22Rv1 (cell line): ENCODE data around the gene COLEC12.

Experiments
- ZFX ChIP-seq: fragments of 450-650 bp; IDR thresholded peaks from 2 replicates; pipeline ENCODE4 v1.6.1; 2017; ENCODE audit warnings: antibody characterized with exemption, borderline replicate concordance
- TF ChIP-seq, protein P1 (sequence below): fragments of 450-650 bp; IDR thresholded peaks from 2 replicates; pipeline ENCODE4 v1.5.1; 2017; ENCODE audit warnings: mild to moderate bottlenecking

- TF ChIP-seq, protein P1, sequence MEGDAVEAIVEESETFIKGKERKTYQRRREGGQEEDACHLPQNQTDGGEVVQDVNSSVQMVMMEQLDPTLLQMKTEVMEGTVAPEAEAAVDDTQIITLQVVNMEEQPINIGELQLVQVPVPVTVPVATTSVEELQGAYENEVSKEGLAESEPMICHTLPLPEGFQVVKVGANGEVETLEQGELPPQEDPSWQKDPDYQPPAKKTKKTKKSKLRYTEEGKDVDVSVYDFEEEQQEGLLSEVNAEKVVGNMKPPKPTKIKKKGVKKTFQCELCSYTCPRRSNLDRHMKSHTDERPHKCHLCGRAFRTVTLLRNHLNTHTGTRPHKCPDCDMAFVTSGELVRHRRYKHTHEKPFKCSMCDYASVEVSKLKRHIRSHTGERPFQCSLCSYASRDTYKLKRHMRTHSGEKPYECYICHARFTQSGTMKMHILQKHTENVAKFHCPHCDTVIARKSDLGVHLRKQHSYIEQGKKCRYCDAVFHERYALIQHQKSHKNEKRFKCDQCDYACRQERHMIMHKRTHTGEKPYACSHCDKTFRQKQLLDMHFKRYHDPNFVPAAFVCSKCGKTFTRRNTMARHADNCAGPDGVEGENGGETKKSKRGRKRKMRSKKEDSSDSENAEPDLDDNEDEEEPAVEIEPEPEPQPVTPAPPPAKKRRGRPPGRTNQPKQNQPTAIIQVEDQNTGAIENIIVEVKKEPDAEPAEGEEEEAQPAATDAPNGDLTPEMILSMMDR, result no peak
- TF ChIP-seq ZFX, result no peak
Observed at GRCh38 chr18:328928-329327, 171.6 kb downstream of the COLEC12 start.
